ENCODE measurements around the gene ANAPC15. TPM values are rescaled to one million over a fixed set of nuclear protein-coding genes. Genes with fewer than 3 reads are reported as not detected.
"Not testable (repeated sequence)": the region's sequence is repeated elsewhere in the genome, so short reads cannot be mapped to it uniquely, and the experiment has no call there.

The ANAPC15 gene
- total RNA-seq, 2 donors from 2014 or later: 9.8 to 24.2 TPM

GRCh38 chr11:72150882-72151281 is 38.4 kb upstream of the ANAPC15 start:
- DNase-seq (ENCODE audit: low spot score) (no peak), ATAC-seq (ENCODE audit: insufficient number of reproducible peaks, low FRiP score, low read depth) (no peak)
- TF ChIP-seq CTCF (IDR thresholded peaks at IDR 0.05): no peak
- no peak overlapping the region for H3K27ac ChIP-seq
- H3K4me3 ChIP-seq: no peak overlapping the region
- H3K9me3 ChIP-seq: no peaks in the 10 kb centered on the region
- H3K4me1 ChIP-seq (ENCODE audit: control insufficient read depth in 1 of 2, low read depth in 2 of 2): no peaks in the 10 kb centered on the region
- no peaks in the 10 kb centered on the region for H3K36me3 ChIP-seq
- H3K27me3 ChIP-seq (replicated peaks; ENCODE audit: insufficient read depth): no peaks in the 10 kb centered on the region

GRCh38 chr11:72146625-72147024 is 34.1 kb upstream of the ANAPC15 start:
- H3K4me1 ChIP-seq (ENCODE audit: control insufficient read depth in 1 of 2, low read depth in 2 of 2): no peaks in the 10 kb centered on the region
- no peak for TF ChIP-seq CTCF (IDR thresholded peaks at IDR 0.05)
- H3K36me3 ChIP-seq: no peaks in the 10 kb centered on the region
- H3K4me3 ChIP-seq: no peak overlapping the region
- DNase-seq (ENCODE audit: low spot score) (no peak), ATAC-seq (ENCODE audit: insufficient number of reproducible peaks, low FRiP score, low read depth) (no peak)
- no peaks in the 10 kb centered on the region for H3K27me3 ChIP-seq (replicated peaks; ENCODE audit: insufficient read depth)
- no peak overlapping the region for H3K27ac ChIP-seq
- H3K9me3 ChIP-seq: no peaks in the 10 kb centered on the region

GRCh38 chr11:72144807-72145565 is 32.5 kb upstream of the ANAPC15 start:
- Histone ChIP-seq H3K9me3 (no peaks in the 10 kb centered on the region), H3K27me3 (replicated peaks; ENCODE audit: insufficient read depth) (no peaks in the 10 kb centered on the region), H3K4me1 (ENCODE audit: control insufficient read depth in 1 of 2, low read depth in 2 of 2) (no peaks in the 10 kb centered on the region), H3K4me3 (no peak overlapping the region), H3K36me3 (no peaks in the 10 kb centered on the region), H3K27ac (no peak overlapping the region)
- no peak for TF ChIP-seq CTCF (IDR thresholded peaks at IDR 0.05)
- DNase-seq (ENCODE audit: low spot score): no peak
- no peak for ATAC-seq (ENCODE audit: insufficient number of reproducible peaks, low FRiP score, low read depth)

- H3K27ac ChIP-seq: not testable (repeated sequence)
Observed at GRCh38 chr11:72142543-72142942, 30.0 kb upstream of the ANAPC15 start.

GRCh38 chr11:72142086-72142485 is 29.6 kb upstream of the ANAPC15 start:
- DNase-seq (ENCODE audit: low spot score); H3K9me3 ChIP-seq; H3K4me3 ChIP-seq; ATAC-seq (ENCODE audit: insufficient number of reproducible peaks, low FRiP score, low read depth); H3K4me1 ChIP-seq (ENCODE audit: control insufficient read depth in 1 of 2, low read depth in 2 of 2); H3K27ac ChIP-seq; H3K27me3 ChIP-seq (replicated peaks; ENCODE audit: insufficient read depth); H3K36me3 ChIP-seq: not testable (repeated sequence)

More at GRCh38 chr11:72142543-72142942, 30.0 kb upstream of the ANAPC15 start:
- not testable (repeated sequence) for H3K4me3 ChIP-seq; ATAC-seq (ENCODE audit: insufficient number of reproducible peaks, low FRiP score, low read depth); H3K4me1 ChIP-seq (ENCODE audit: control insufficient read depth in 1 of 2, low read depth in 2 of 2); H3K9me3 ChIP-seq; H3K27me3 ChIP-seq (replicated peaks; ENCODE audit: insufficient read depth); H3K36me3 ChIP-seq; DNase-seq (ENCODE audit: low spot score)

- no peaks in the 10 kb centered on the region for H3K4me1 ChIP-seq (ENCODE audit: control insufficient read depth in 1 of 2, low read depth in 2 of 2)
- no peak overlapping the region for H3K4me3 ChIP-seq
- no peak for TF ChIP-seq CTCF (IDR thresholded peaks at IDR 0.05)
- no peak overlapping the region for H3K27ac ChIP-seq
- ATAC-seq (ENCODE audit: insufficient number of reproducible peaks, low FRiP score, low read depth) (no peak), DNase-seq (ENCODE audit: low spot score) (no peak)
- no peaks in the 10 kb centered on the region for H3K9me3 ChIP-seq
- H3K27me3 ChIP-seq (replicated peaks; ENCODE audit: insufficient read depth): no peaks in the 10 kb centered on the region
- no peaks in the 10 kb centered on the region for H3K36me3 ChIP-seq
Observed at GRCh38 chr11:72141066-72141465, 28.6 kb upstream of the ANAPC15 start.

Measured in thoracic aorta (tissue), 2 donors.